Peyer's patch (tissue), 4 donors: Measurements from ENCODE around the gene CBX4. TPM values are rescaled to one million over a fixed set of nuclear protein-coding genes. Genes with fewer than 3 reads are reported as not detected.
A peak's percentile ranks its signal among the peaks of the same experiment; 100 is the strongest.

ENCODE experiments used
- DNase-seq, 3 donors: peaks; one replicate each; pipeline ENCODE4 v3.0.0-alpha.2; 2017 to 2019
- H3K27ac ChIP-seq, 4 donors: fragments of 200-600 bp; sonication (generic); one replicate each; pipeline ENCODE4 v1.5.1; 2016 to 2019
- H3K27me3 ChIP-seq, 2 donors: fragments of 200-600 bp; sonication (generic); one replicate each; pipeline ENCODE4 v1.5.1; 2019
- H3K36me3 ChIP-seq, 3 donors: fragments of 200-600 bp; sonication (generic); one replicate each; pipeline ENCODE4 v1.5.1; 2016 to 2019
- H3K4me1 ChIP-seq, 4 donors: fragments of 200-600 bp; sonication (generic); one replicate each; pipeline ENCODE4 v1.5.1; 2016 to 2019
- H3K4me3 ChIP-seq, 4 donors: fragments of 200-600 bp; sonication (generic); 1 replicate in 3 of 4; 2 replicates in 1 of 4; pipeline ENCODE4 v1.5.1; 2016 to 2019; ENCODE audit warnings: mild to moderate bottlenecking in 1 of 4
- H3K9me3 ChIP-seq, 4 donors: fragments of 200-600 bp; sonication (generic); one replicate each; pipeline ENCODE4 v1.5.1; 2016 to 2019; ENCODE audit warnings: mild to moderate bottlenecking in 1 of 4
- POLR2A ChIP-seq, 2 donors: fragments of 450-650 bp; IDR thresholded peaks; one replicate each; pipeline ENCODE4 v1.5.1; 2017; ENCODE audit warnings: antibody characterized with exemption in 2 of 2, mild to moderate bottlenecking in 2 of 2, moderate library complexity in 2 of 2
- total RNA-seq, 4 donors: library from RNA; depleted of rRNA; stranded (reverse); fragments of >200 nt; gene quantifications; one replicate each; pipeline ENCODE4 v1.1.0, GENCODE V29; 2016
- TF ChIP-seq, protein P1 (sequence below), 6 experiments: fragments of 450-650 bp in 4 of 6; fragments of 200-600 bp in 2 of 6; sonication (generic) in 1 of 6; IDR thresholded peaks; one replicate each; pipeline ENCODE4 v1.5.1; 2017 to 2019; ENCODE audit warnings: antibody characterized with exemption in 6 of 6, mild to moderate bottlenecking in 3 of 6, moderate library complexity in 1 of 6

Gene CBX4
- total RNA-seq, 4 donors from 2014 or later: 4.9 to 19.0 (median 12.3) TPM

- no peak overlapping the region for H3K27ac ChIP-seq
- peaks cover 4 to 26% (median 22%) of the 10 kb centered on the region in 4 donors for H3K4me1 ChIP-seq
- H3K4me3 ChIP-seq: no peak overlapping the region
- H3K27me3 ChIP-seq: peaks cover 0 to 31% of the 10 kb centered on the region in 2 donors
- no peak for TF ChIP-seq POLR2A (IDR thresholded peaks at IDR 0.05)
- TF ChIP-seq, protein P1, sequence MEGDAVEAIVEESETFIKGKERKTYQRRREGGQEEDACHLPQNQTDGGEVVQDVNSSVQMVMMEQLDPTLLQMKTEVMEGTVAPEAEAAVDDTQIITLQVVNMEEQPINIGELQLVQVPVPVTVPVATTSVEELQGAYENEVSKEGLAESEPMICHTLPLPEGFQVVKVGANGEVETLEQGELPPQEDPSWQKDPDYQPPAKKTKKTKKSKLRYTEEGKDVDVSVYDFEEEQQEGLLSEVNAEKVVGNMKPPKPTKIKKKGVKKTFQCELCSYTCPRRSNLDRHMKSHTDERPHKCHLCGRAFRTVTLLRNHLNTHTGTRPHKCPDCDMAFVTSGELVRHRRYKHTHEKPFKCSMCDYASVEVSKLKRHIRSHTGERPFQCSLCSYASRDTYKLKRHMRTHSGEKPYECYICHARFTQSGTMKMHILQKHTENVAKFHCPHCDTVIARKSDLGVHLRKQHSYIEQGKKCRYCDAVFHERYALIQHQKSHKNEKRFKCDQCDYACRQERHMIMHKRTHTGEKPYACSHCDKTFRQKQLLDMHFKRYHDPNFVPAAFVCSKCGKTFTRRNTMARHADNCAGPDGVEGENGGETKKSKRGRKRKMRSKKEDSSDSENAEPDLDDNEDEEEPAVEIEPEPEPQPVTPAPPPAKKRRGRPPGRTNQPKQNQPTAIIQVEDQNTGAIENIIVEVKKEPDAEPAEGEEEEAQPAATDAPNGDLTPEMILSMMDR (IDR thresholded peaks at IDR 0.05): no peak
- DNase-seq: no peak
- no peaks in the 10 kb centered on the region for H3K9me3 ChIP-seq
- H3K36me3 ChIP-seq: no peaks in the 10 kb centered on the region
Measured at GRCh38 chr17:79818026-79818758, 21.0 kb downstream of the CBX4 start.

DNA sequence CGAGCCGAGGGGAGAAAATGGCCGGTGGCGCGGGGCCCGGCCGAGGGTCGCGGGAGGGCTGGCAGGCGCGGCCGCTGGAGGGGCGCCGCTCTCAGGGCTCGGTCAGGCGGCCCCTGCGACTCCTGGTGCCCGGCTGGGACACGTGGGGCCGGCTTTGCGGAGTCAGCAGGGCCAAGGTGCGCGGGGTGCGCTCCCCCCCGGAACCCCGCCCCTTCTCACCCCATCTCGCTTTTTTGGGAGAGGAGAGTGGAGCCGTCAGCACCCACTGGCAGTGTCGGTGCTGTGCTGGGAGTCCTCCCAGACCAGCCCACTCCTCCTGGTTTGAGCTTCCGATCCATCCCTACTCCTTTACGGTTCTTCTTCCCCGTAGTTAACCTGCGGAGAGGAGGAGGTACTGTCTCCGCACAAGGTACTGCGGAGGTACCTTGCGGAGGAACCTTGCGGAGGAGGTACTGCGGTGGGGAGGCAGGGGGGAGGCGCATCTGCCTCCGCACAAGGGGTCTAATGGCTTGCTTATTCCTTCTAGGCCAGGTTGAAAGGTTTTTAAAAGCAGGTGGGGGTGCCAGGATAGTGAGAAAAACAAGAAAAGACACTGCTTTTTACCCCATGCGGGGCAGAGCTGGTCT lies 23.3 kb downstream of the CBX4 start:
- Histone ChIP-seq H3K4me3 (peak overlapping the region in 2 of 4 donors; percentile 33 to 50), H3K36me3 (no peaks in the 10 kb centered on the region), H3K27ac (no peak overlapping the region), H3K4me1 (peaks cover 13 to 48% (median 41%) of the 10 kb centered on the region in 4 donors), H3K9me3 (no peaks in the 10 kb centered on the region), H3K27me3 (peaks cover 0 to 53% of the 10 kb centered on the region in 2 donors)
- DNase-seq: no peak
- TF ChIP-seq, protein P1 (IDR thresholded peaks at IDR 0.05): no peak
- no peak for TF ChIP-seq POLR2A (IDR thresholded peaks at IDR 0.05)

GRCh38 chr17:79814974-79815835 lies 24.0 kb downstream of the CBX4 start:
- peak in 1 of 3 donors; percentile 64 for DNase-seq
- H3K4me3 ChIP-seq: peak overlapping the region in 3 of 4 donors; percentile 22 to 50 (median 33)
- H3K9me3 ChIP-seq: no peaks in the 10 kb centered on the region
- no peak overlapping the region for H3K27ac ChIP-seq
- no peaks in the 10 kb centered on the region for H3K36me3 ChIP-seq
- H3K4me1 ChIP-seq: peaks cover 16 to 55% (median 46%) of the 10 kb centered on the region in 4 donors
- H3K27me3 ChIP-seq: peaks cover 0 to 60% of the 10 kb centered on the region in 2 donors
- TF ChIP-seq, protein P1 (IDR thresholded peaks at IDR 0.05): no peak
- no peak for TF ChIP-seq POLR2A (IDR thresholded peaks at IDR 0.05)

GRCh38 chr17:79814127-79814973 lies 24.9 kb downstream of the CBX4 start:
- TF ChIP-seq, protein P1 (IDR thresholded peaks at IDR 0.05): no peak
- no peak for TF ChIP-seq POLR2A (IDR thresholded peaks at IDR 0.05)
- H3K9me3 ChIP-seq: no peaks in the 10 kb centered on the region
- DNase-seq: no peak
- no peak overlapping the region for H3K27ac ChIP-seq
- peaks cover 0 to 66% of the 10 kb centered on the region in 2 donors for H3K27me3 ChIP-seq
- peaks cover 21 to 62% (median 48%) of the 10 kb centered on the region in 4 donors for H3K4me1 ChIP-seq
- no peaks in the 10 kb centered on the region for H3K36me3 ChIP-seq
- H3K4me3 ChIP-seq: peak overlapping the region in 2 of 4 donors; percentile 33 to 50
